Fibroblast of skin of right biceps (primary cell): Measurements from ENCODE around the gene MYADM.
A peak's percentile ranks its signal among the peaks of the same experiment; 100 is the strongest.
"Not testable (repeated sequence)": the region's sequence is repeated elsewhere in the genome, so short reads cannot be mapped to it uniquely, and the experiment has no call there.

ENCODE experiments used
- DNase-seq: peaks from one replicate; pipeline ENCODE4 v3.0.0-alpha.2; 2013

Gene MYADM

DNA sequence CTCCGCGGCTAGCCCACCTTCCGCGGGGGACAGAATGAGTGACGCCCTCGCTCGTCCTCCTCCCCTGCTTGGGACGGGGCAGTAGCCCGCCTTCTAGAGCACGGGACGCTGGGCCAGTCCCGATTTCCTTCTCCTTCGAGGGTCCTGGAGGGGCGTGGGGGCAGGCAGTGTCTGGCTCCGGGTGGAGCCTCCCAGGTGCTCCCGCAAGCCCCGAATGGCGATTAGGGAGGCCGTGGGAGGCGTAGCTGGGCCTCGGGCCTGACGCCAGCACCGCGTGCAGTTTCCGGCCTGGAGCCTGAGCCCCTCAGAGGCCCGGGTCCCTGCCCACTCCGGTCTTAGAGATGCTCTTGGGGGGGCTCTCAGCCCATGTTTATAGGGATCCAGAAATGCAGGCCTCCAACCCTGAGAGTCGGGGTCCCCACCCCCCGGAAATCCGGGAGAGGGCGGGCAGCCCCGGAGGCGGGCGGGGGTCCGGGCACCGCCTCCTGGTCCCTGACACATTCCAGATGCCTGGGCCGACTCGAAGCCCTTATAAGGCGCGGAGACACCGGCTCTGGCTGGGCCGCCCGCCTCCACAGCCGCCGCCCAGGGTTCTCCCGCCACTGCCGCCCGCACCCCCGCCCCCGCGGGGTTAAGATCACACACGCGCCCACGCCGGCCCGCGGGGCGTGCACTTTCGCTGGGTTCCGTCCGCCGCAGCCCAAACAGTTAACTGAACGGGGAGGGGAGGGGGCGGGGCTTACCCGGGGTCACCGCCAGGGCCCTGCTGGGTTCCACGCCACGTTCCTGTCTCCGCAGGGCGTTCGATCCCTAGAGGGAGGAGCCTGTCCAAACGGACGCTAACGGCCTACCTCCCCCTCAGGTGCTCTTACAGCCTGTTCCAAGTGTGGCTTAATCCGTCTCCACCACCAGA is 1.5 kb downstream of the MYADM start:
- DNase-seq: peak; percentile 92

DNA sequence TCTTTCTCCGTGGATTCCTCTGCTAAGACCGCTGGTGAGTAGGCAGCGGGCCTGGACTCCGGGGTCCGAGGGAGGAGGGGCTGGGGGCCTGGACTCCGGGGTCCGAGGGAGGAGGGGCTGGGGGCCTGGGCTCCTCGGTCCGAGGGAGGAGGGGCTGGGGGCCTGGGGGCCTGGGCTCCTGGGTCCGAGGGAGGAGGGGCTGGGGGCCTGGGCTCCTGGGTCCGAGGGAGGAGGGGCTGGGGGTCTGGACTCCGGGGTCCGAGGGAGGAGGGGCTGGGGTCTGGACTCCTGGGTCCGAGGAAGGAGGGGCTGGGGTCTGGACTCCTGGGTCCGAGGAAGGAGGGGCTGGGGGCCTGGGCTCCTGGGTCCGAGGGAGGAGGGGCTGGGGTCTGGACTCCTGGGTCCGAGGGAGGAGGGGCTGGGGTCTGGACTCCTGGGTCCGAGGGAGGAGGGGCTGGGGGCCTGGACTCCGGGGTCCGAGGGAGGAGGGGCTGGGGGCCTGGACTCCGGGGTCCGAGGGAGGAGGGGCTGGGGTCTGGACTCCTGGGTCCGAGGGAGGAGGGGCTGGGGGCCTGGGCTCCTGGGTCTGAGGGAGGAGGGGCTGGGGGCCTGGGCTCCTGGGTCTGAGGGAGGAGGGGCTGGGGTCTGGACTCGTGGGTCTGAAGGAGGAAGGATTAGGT is 2.3 kb downstream of the MYADM start:
- DNase-seq: not testable (repeated sequence)

- no peak for DNase-seq
These were observed 2.8 kb downstream of the MYADM start for GRCh38 chr19:53870485-53870844.

DNA sequence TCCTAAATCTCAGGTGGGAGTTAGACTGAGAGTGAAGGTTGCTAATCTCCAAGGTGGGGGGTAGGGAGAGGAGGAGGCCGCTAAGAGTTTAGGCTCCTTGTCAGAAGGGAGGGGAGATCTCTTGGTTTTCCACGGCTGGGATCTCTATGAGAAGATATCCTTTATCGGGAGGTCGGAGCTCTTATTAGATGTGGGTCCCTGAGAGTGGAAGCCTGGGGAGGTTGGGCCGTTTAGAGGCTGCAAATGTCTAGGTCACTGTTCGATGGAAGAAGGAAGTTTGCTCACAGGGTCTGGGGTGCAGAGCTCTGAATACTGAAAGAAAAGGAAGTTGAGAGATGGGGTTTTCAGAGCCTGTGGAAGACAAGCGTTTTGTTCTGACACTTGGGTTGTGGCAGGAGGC is 3.8 kb downstream of the MYADM start:
- no peak for DNase-seq

DNA sequence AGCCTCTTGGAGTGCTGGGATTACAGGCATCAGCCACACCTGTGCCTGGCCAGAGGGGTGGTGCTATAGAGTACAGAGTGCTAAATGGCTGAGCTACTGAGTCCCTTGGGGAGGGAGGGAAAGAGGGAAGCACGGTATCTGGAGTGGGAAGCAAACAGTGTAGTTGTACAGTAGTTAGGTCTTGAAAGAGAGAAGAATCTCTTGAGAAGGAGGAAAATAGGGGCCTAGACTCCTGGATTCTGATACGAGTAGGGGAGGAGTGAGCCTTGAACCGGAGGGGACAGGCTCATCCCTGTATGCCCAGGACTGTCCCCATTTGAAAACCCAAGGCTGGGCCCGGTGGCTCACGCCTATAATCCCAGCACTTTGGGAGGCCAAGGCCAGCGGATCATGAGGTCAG is 5.1 kb downstream of the MYADM start:
- DNase-seq: no peak

DNA sequence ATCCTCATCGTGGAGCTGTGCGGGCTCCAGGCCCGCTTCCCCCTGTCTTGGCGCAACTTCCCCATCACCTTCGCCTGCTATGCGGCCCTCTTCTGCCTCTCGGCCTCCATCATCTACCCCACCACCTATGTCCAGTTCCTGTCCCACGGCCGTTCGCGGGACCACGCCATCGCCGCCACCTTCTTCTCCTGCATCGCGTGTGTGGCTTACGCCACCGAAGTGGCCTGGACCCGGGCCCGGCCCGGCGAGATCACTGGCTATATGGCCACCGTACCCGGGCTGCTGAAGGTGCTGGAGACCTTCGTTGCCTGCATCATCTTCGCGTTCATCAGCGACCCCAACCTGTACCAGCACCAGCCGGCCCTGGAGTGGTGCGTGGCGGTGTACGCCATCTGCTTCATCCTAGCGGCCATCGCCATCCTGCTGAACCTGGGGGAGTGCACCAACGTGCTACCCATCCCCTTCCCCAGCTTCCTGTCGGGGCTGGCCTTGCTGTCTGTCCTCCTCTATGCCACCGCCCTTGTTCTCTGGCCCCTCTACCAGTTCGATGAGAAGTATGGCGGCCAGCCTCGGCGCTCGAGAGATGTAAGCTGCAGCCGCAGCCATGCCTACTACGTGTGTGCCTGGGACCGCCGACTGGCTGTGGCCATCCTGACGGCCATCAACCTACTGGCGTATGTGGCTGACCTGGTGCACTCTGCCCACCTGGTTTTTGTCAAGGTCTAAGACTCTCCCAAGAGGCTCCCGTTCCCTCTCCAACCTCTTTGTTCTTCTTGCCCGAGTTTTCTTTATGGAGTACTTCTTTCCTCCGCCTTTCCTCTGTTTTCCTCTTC is 6.3 kb downstream of the MYADM start:
- no peak for DNase-seq

GRCh38 chr19:53874606-53874990 is 6.9 kb downstream of the MYADM start:
- DNase-seq: no peak

- no peak for DNase-seq
These were observed 8.1 kb downstream of the MYADM start for GRCh38 chr19:53875602-53876325.

GRCh38 chr19:53876651-53877224 is 9.1 kb downstream of the MYADM start:
- DNase-seq: no peak

DNA sequence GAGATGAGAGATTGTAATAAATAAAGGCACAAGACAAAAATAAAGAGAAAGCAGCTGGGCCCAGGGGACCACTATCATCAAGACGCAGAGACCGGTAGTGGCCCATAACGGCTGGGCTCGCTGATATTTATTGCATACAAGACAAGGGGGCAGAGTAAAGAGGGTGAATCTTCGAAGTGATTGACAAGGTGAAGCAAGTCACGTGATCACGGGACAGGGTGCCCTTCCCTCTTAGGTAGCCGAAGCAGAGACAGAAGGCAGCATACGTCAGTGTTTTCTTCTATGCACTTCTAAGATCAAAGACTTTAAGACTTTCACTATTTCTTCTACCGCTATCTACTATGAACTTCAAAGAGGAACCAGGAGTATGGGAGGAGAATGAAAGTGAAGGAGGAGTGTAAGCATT is 9.7 kb downstream of the MYADM start:
- DNase-seq: no peak

- no peak for DNase-seq
These were observed 11.1 kb downstream of the MYADM start for GRCh38 chr19:53878776-53879139.

- peak; percentile 92 for DNase-seq
These were observed 11.7 kb downstream of the MYADM start for GRCh38 chr19:53879140-53880081.

GRCh38 chr19:53880711-53881481 is 13.2 kb downstream of the MYADM start:
- no peak for DNase-seq

- DNase-seq: no peak
These were observed 14.1 kb downstream of the MYADM start, which contains the start of gene PRKCG for GRCh38 chr19:53881482-53882390. Gene PRKCG (plus strand): TSS chr19:53882197. CDS start chr19:53882495, 298 bp downstream.

DNA sequence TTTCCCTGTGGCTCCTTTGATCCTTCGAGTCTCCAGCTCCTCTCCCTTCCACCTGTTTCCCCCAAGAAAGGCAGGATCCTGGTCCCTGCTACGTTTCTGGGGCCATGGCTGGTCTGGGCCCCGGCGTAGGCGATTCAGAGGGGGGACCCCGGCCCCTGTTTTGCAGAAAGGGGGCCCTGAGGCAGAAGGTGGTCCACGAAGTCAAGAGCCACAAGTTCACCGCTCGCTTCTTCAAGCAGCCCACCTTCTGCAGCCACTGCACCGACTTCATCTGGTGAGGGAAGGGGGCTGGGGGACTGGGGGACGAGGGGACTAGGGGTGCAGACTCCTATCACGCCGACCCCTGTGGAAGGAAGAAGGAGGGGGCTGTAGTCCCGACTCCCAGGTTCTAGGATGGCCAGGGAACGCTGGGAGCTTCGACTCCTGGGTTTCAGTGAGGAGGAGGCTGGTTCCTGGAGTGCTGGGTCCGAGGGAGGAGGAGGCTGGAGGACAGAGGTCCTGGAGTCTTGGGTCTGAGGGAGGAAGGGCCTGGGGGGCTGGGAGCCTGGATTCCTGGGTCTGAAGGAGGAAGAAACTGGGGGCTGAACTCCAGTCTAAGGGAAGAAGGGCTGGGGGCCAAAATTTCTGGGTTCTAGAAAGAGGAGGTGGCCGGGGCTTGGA is 14.8 kb downstream of the MYADM start:
- no peak for DNase-seq

DNA sequence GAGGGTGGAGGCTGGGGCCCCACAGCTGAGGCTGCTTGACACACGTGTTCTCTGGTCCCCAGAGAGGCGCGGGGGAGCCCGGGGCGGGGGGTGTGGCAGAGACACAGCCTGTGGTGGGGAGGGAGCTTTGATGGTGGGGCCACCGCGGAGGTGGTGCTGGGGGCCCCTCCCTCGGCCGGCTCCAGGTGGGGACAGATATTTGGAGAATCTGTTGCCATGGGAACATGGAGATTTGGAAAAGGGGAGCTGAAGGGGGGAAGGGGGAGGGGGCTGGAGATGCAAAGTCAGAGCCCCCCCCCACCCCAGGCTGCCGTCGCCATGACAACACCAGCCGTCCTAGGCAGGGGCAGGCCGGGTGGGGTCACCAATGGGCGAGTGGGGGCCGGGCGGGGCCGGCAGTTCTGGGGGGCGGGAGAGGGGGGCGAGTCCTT is 15.6 kb downstream of the MYADM start:
- no peak for DNase-seq

- no peak for DNase-seq
These were observed 16.1 kb downstream of the MYADM start for GRCh38 chr19:53883741-53884140.

GRCh38 chr19:53884256-53884655 is 16.6 kb downstream of the MYADM start:
- no peak for DNase-seq

- no peak for DNase-seq
These were observed 17.4 kb downstream of the MYADM start for GRCh38 chr19:53885036-53885435.
